Activated T-helper 1 cell treated with anti-CD3 and anti-CD28 coated beads, Interleukin-12 subunit alpha, Interleukin-12 subunit beta, Interleukin-2, Interleukin-4 antibody, amounts not matched to agents 30 ng/mL and 10 ng/mL and 1 ng/mL, durations not matched to agents 14 hours and 24 hours and 36 hours (primary cell): Measurements from ENCODE around the gene TAB2. TPM values are rescaled to one million over a fixed set of nuclear protein-coding genes. Genes with fewer than 3 reads are reported as not detected.

Experiments
- DNase-seq: peaks from one replicate; pipeline ENCODE4 v3.0.0; 2021; ENCODE audit warnings: low spot score
- H3K27ac Mint-ChIP-seq: one replicate; pipeline ENCODE4 v1.8.0; 2021; ENCODE audit warnings: mild to moderate bottlenecking, mixed read lengths
- H3K27me3 Mint-ChIP-seq: one replicate; pipeline ENCODE4 v1.8.0; 2022; ENCODE audit warnings: mild to moderate bottlenecking, moderate library complexity, mixed read lengths; ENCODE audit not compliant: insufficient read depth
- H3K36me3 Mint-ChIP-seq: one replicate; pipeline ENCODE4 v1.8.0; 2021; ENCODE audit warnings: low read depth, mixed read lengths
- H3K4me1 Mint-ChIP-seq: one replicate; pipeline ENCODE4 v1.8.0; 2021; ENCODE audit warnings: low read depth, mixed read lengths
- H3K4me3 Mint-ChIP-seq: one replicate; pipeline ENCODE4 v1.8.0; 2021; ENCODE audit warnings: mild to moderate bottlenecking, moderate library complexity, mixed read lengths
- H3K9me3 Mint-ChIP-seq: one replicate; pipeline ENCODE4 v1.8.0; 2021; ENCODE audit warnings: mixed read lengths
- intact Hi-C: fragments of 100-400 bp; cut with micrococcal nuclease; formaldehyde crosslinking; loops from one replicate; pipeline ENCODE4 v1.15.1; 2024
- total RNA-seq: library from RNA; stranded (reverse); gene quantifications from 2 replicates; pipeline ENCODE4 v1.2.3, GENCODE V29; 2022

Gene TAB2
- total RNA-seq, 1 donor from 2014 or later, result 157 TPM

DNA sequence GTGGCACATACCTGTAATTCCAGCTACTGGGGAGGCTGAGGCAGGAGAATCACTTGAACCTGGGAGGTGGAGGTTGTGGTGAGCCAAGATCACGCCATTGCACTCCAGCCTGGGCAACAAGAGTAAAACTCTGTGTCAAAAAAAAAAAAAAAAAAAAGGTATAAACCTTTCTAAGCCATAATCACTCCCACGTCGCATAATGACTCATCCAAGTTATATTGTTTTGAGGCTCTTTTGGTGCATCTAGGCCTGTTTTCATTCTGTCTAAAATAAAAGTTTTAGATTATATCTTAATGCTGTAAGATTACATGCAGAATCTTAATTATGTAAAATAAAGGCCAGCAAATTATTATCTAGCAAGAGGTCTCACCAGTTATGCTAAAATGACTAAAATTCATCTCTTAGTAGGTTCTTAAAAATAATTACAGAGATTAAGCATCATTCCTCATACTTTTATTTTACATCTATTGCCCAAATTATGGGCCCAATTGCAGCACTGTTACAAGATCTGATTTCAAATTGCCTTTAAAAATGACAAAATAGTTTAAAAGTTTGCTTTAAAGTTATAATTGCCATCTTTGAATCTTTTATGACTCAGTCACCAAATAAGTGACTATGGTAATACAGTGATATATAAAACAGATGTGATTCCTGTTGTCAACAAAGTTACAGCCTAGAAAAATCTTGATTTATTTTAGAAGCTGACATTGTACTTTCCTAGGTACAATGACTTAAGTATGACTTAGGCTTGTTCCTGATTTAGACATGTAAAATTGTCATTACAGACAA is 72.2 kb downstream of the TAB2 start:
- H3K4me3 Mint-ChIP-seq, result no peak overlapping the region
- H3K27ac Mint-ChIP-seq, result peak overlapping the region; percentile 45
- peaks cover 13% of the 10 kb centered on the region for H3K9me3 Mint-ChIP-seq
- peaks cover 82% of the 10 kb centered on the region for H3K4me1 Mint-ChIP-seq
- no peak for DNase-seq
- H3K36me3 Mint-ChIP-seq, result peaks cover 63% of the 10 kb centered on the region
- H3K27me3 Mint-ChIP-seq, result no peaks in the 10 kb centered on the region
- intact Hi-C loops, result loop anchor here (2.0 to 5.0 kb wide), 2 partner anchors 15 to 157 kb away; no protein-coding TSS in a partner anchor

DNA sequence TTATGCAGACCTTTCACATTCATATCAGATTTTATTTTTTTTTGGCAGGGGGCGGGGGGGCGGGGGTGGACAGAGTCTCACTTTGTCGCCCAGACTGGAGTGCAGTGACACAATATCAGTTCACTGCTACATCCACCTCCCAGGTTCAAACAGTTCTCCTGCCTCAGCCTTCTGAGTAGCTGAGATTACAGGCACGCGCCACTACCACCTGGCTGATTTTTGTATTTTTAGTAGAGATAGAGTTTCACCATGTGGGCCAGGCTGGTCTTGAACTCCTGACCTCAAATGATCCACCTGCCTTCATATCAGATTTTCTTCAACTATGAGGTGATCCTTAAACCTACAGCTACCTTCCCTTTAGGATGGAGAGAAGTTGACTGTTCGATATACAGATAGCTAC is 74.6 kb downstream of the TAB2 start:
- DNase-seq, result no peak
- Mint-ChIP-seq H3K4me1 (peaks cover 85% of the 10 kb centered on the region), H3K4me3 (no peak overlapping the region), H3K27me3 (no peaks in the 10 kb centered on the region), H3K9me3 (no peaks in the 10 kb centered on the region), H3K36me3 (peaks cover 67% of the 10 kb centered on the region), H3K27ac (peak overlapping the region; percentile 76)
- intact Hi-C loops, result loop anchor here (2.0 to 5.0 kb wide), 5 partner anchors 27 to 179 kb away; no protein-coding TSS in a partner anchor

DNA sequence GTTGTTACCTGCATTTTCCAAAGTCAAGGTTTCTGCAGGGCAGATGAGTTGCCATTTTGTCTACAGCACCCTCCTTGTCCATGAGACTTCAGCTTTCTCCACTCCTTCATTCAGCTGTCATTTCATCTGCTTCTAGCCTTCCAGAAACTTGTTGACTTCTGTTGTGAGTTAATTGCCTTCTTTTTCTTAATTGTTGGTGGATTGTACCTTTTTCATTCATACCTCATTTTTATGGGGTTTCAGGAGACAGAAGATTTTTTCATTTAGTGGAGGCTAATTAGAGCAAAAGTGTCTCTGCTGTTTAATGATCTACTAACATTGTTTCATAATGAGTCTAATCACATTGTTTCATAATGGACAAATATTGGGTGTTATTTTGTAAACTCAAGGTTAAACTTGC is 75.0 kb downstream of the TAB2 start:
- no peaks in the 10 kb centered on the region for H3K27me3 Mint-ChIP-seq
- intact Hi-C loops, result loop anchor here (2.0 to 5.0 kb wide), 5 partner anchors 28 to 180 kb away; no protein-coding TSS in a partner anchor
- peaks cover 86% of the 10 kb centered on the region for H3K4me1 Mint-ChIP-seq
- H3K9me3 Mint-ChIP-seq, result no peaks in the 10 kb centered on the region
- H3K4me3 Mint-ChIP-seq, result peak overlapping the region; percentile 29
- H3K27ac Mint-ChIP-seq, result peak overlapping the region; percentile 76
- H3K36me3 Mint-ChIP-seq, result peaks cover 68% of the 10 kb centered on the region
- no peak for DNase-seq

DNA sequence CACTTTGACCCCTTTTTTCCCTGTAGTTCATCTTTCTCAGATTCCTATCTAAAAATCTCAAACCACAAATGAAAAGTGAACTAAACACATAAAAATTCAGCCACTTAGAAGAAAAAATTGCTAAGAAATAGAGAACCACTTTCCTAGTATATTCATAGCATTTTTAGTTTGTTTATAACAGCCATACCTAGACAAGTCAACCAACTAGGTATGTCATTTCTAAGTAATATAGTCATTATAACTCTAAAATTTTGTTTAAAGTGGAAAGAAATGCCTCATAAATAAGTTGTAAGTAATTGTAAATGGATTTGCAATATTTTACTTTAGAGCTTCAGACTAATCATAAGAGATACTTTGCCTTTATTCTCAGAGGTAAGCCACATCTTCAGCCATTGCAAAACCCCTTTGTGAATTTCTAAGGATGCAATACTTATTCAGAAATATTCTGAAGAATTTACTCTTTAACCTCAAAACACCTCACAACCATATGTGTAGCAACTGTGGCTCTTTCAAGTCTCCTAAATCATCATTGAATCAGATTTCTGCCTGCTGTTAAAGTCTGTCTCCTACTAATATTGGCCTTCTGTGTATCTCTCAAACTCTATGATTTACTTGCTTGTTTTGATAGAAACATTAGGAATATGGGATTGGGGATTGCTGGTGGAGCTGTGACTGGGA is 75.6 kb downstream of the TAB2 start:
- no peak overlapping the region for H3K4me3 Mint-ChIP-seq
- H3K9me3 Mint-ChIP-seq, result no peaks in the 10 kb centered on the region
- H3K27me3 Mint-ChIP-seq, result no peaks in the 10 kb centered on the region
- intact Hi-C loops, result loop anchor here (1.0 to 5.0 kb wide), 8 partner anchors 13 to 360 kb away; no protein-coding TSS in a partner anchor
- no peak for DNase-seq
- peaks cover 84% of the 10 kb centered on the region for H3K4me1 Mint-ChIP-seq
- peaks cover 67% of the 10 kb centered on the region for H3K36me3 Mint-ChIP-seq
- H3K27ac Mint-ChIP-seq, result peak overlapping the region; percentile 76

DNA sequence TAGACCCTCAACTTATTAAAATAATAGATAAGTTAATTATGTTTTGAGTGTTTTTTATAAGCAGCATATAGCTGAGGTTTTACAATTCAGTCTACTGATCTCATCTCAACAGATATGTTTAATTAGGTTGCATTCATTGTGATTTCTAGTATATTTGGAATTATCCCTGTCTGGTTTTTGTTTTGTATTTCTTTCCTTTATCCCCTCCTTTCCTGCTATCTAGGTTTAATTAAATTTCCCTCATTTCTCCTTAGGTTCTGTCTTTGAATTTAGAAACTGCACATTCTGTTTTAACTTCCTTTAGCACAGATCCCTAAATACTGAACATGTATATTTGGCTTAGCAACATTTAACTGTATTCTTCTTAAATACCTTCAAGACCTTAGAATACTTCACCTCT is 77.7 kb downstream of the TAB2 start:
- peaks cover 68% of the 10 kb centered on the region for H3K36me3 Mint-ChIP-seq
- H3K4me1 Mint-ChIP-seq, result peaks cover 77% of the 10 kb centered on the region
- H3K27me3 Mint-ChIP-seq, result no peaks in the 10 kb centered on the region
- H3K27ac Mint-ChIP-seq, result peak overlapping the region; percentile 63
- no peak overlapping the region for H3K4me3 Mint-ChIP-seq
- DNase-seq, result no peak
- H3K9me3 Mint-ChIP-seq, result no peaks in the 10 kb centered on the region
- intact Hi-C loops, result no loop called here

DNA sequence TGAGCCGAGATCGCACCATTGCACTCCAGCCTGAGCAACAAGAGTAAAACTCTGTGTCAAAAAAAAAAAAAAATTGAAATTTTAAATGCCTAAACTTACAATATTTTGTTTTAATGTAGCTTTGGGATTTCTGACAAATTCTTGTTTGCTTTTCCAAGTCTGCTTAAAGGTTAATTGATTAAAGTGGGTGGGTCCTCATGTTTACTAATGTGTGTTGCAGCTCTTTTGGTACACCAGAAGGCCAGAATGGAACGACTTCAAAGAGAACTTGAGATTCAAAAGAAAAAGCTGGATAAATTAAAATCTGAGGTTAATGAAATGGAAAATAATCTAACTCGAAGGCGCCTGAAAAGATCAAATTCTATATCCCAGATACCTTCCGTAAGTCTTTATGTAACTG is 79.9 kb downstream of the TAB2 start:
- intact Hi-C loops, result no loop called here

DNA sequence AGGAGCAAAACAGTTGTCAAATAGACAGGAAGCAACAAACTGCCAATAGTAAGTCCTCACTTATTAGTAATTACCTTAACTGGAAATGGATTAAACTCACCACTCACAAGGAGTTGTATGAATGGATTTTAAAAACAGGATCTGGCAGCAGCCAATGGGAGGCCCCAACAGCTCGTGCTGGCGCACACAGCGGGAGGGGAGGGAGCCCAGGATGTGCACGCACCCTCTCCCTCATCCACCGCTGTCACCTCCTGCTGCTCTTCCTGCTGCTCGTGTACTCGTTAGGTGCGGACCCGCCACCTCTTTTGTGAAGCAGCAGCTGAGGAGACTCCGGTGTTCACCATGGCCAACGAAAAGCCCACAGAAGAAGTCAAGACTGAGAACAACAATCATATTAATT is 82.5 kb downstream of the TAB2 start, which contains the start of gene SUMO4:
Gene SUMO4 (plus strand): TSS at position 213 of the 400 bp plus-strand sequence. CDS start 130 bp downstream, at position 343.
- H3K27ac Mint-ChIP-seq, result peak within 1 kb of the TSS; percentile 40
- H3K4me3 Mint-ChIP-seq, result no peak within 1 kb of the TSS
- H3K9me3 Mint-ChIP-seq, result no peaks in the 10 kb centered on the region
- intact Hi-C loops, result no loop called here
- peaks cover 72% of the 10 kb centered on the region for H3K4me1 Mint-ChIP-seq
- DNase-seq, result no peak
- H3K27me3 Mint-ChIP-seq, result no peaks in the 10 kb centered on the region
- peaks cover 69% of the 10 kb centered on the region for H3K36me3 Mint-ChIP-seq

More for the DNA sequence above, 79.9 kb downstream of the TAB2 start:
- H3K9me3 Mint-ChIP-seq, result no peaks in the 10 kb centered on the region
- H3K27me3 Mint-ChIP-seq, result no peaks in the 10 kb centered on the region
- no peak for DNase-seq
- no peak overlapping the region for H3K4me3 Mint-ChIP-seq
- H3K4me1 Mint-ChIP-seq, result peaks cover 76% of the 10 kb centered on the region
- peak overlapping the region; percentile 44 for H3K27ac Mint-ChIP-seq
- peaks cover 67% of the 10 kb centered on the region for H3K36me3 Mint-ChIP-seq

DNA sequence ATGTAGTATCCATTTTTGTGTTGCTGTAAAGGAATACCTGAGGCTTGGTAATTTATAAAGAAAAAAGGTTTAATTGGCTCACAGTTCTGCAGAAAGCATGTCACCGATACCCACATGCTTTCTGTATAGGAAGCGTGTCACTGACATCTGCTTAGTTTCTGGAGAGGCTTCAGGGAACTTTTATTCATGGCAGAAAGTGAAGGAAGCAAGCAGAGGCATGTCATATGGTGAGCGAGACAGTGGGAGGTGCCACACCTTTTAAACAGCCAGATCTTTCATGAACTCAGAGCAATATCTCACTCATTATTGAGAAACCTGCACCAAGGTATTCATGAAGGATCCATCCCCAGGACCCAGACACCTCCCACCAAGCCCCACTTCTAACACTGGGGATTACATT is 86.0 kb downstream of the TAB2 start:
- intact Hi-C loops, result no loop called here
- Mint-ChIP-seq H3K27ac (peak overlapping the region; percentile 85), H3K27me3 (no peaks in the 10 kb centered on the region), H3K36me3 (peaks cover 53% of the 10 kb centered on the region), H3K9me3 (no peaks in the 10 kb centered on the region), H3K4me1 (peaks cover 59% of the 10 kb centered on the region), H3K4me3 (no peak overlapping the region)
- no peak for DNase-seq

DNA sequence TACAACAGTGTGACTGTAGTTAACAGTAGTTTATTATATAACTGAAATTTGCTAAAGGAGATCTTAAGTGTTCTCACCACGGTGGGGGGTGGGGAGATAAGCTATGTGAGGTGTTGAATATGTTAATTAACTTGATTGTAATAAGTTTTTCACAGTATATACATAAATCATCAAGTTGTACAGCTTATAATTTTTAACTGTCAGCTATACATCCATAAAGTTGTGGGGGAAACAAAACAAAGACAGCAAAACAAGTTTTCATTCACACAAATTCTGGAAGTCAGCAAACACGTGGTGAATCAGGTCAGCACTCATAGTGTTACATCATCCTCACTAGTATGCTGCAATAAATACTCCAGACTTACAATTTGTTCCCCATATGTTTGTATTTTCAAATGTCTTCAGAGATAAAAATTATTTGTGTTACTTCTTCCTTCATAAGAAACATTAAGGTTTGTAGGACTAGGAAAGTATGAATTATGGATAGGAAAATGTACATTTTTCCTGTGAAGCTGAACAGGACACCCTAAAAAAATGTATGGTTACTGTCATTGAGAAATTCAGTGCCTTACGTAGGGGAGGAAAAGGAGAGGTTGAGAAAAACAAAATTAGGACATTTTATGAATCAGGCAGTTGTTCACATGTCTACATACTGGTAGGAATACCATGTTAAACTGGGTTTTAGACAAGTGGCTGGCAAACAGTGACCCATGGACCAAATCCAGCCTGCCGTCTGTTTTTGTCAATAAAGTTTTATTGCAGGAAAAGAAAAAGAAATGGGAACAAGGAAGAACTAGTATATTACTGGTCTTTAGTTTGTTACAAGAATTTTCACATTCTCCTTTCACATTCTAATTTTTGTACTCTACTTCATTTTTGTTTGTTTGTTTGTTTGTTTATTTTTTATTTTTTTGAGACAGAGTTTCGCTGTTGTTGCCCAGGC is 88.6 kb downstream of the TAB2 start:
- H3K4me3 Mint-ChIP-seq, result no peak overlapping the region
- no peaks in the 10 kb centered on the region for H3K27me3 Mint-ChIP-seq
- H3K27ac Mint-ChIP-seq, result peak overlapping the region; percentile 76
- peaks cover 55% of the 10 kb centered on the region for H3K4me1 Mint-ChIP-seq
- H3K9me3 Mint-ChIP-seq, result no peaks in the 10 kb centered on the region
- peaks cover 63% of the 10 kb centered on the region for H3K36me3 Mint-ChIP-seq
- no peak for DNase-seq
- intact Hi-C loops, result loop anchor here (2.0 to 5.0 kb wide), 2 partner anchors 15 to 39 kb away; no protein-coding TSS in a partner anchor

DNA sequence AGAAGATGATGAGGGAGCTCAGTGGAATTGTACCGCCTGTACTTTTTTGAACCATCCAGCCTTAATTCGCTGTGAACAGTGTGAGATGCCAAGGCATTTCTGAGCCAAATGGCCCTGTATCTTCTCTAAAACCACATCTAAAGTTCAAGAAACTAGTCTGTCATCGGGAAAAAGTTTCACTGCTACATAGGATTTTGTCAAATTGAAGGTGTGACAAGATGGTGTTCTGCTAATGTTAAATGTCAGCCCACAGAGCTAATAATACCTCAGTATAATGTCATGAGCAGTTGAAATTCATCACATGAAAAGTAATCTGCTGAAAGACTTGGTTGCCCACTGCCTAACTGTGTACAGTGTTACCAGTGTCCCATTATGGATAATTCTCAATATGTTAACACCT is 92.1 kb downstream of the TAB2 start:
- H3K4me1 Mint-ChIP-seq, result peaks cover 41% of the 10 kb centered on the region
- no peaks in the 10 kb centered on the region for H3K27me3 Mint-ChIP-seq
- no peak overlapping the region for H3K27ac Mint-ChIP-seq
- DNase-seq, result no peak
- H3K4me3 Mint-ChIP-seq, result no peak overlapping the region
- H3K9me3 Mint-ChIP-seq, result no peaks in the 10 kb centered on the region
- peaks cover 52% of the 10 kb centered on the region for H3K36me3 Mint-ChIP-seq
- intact Hi-C loops, result loop anchor here (5.0 kb wide), 1 partner anchor 42 kb away; no protein-coding TSS in a partner anchor

DNA sequence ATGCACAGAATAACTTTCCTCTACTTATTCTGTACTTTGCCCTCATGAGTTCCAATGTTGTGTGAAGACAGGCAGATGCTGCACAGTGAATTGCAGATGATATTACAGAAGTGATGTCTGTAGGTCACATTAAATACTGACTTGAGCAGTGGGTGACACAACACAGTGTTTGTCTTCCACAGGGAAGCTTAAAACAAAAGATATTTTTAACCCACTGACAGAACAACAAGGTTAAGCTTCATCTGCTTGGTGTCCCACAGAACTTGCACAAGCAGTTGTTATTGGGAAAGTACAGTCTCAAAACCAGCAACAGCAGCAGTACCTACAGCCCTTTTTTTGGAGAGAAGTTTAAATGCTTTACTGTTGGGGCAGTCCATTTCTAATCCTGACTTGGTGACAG is 93.0 kb downstream of the TAB2 start:
- no peak overlapping the region for H3K4me3 Mint-ChIP-seq
- no peaks in the 10 kb centered on the region for H3K27me3 Mint-ChIP-seq
- DNase-seq, result no peak
- H3K27ac Mint-ChIP-seq, result peak overlapping the region; percentile 18
- no peaks in the 10 kb centered on the region for H3K9me3 Mint-ChIP-seq
- intact Hi-C loops, result no loop called here
- H3K36me3 Mint-ChIP-seq, result peaks cover 49% of the 10 kb centered on the region
- peaks cover 36% of the 10 kb centered on the region for H3K4me1 Mint-ChIP-seq

DNA sequence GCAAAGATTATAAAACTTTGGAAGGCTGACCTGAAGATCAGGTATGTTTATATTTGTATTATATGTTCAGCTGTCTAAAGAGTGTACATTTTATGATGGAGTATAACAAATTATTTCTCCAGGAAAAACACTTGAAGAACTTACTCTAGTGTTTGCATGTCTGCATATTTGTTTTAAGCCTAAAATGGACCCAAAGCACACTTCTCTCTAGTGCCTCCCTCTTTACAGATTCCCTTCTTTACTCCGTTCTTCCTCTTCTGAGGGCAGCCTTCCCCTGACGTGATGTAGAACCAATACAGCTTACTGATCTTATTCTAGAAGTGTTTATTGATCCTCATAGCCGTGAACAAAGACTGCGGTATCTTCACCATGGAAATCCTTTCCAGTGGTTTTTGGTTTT is 96.5 kb downstream of the TAB2 start:
- H3K27me3 Mint-ChIP-seq, result no peaks in the 10 kb centered on the region
- intact Hi-C loops, result no loop called here
- DNase-seq, result no peak
- H3K36me3 Mint-ChIP-seq, result peaks cover 53% of the 10 kb centered on the region
- H3K9me3 Mint-ChIP-seq, result no peaks in the 10 kb centered on the region
- no peak overlapping the region for H3K4me3 Mint-ChIP-seq
- peak overlapping the region; percentile 36 for H3K27ac Mint-ChIP-seq
- peaks cover 46% of the 10 kb centered on the region for H3K4me1 Mint-ChIP-seq
